H9 (cell line): Measurements from ENCODE around the gene MUC22. TPM values are rescaled to one million over a fixed set of nuclear protein-coding genes. Genes with fewer than 3 reads are reported as not detected.

Experiments
- DNase-seq: peaks from one replicate; pipeline ENCODE4 v3.0.0-alpha.2; 2017
- H2AFZ ChIP-seq: one replicate; pipeline ENCODE4 v1.6.1; 2013; ENCODE audit warnings: mild to moderate bottlenecking, low read length, control low read depth, moderate library complexity
- H2AK5ac ChIP-seq: 2 replicates; pipeline ENCODE4 v1.6.1; 2013; ENCODE audit warnings: low read length, control low read depth, mixed read lengths; ENCODE audit not compliant: insufficient read length
- H2BK120ac ChIP-seq: one replicate; pipeline ENCODE4 v1.6.1; 2013; ENCODE audit warnings: low read depth, mild to moderate bottlenecking, low read length, control low read depth, inconsistent platforms; ENCODE audit not compliant: poor library complexity, severe bottlenecking
- H2BK12ac ChIP-seq: 2 replicates; pipeline ENCODE4 v1.6.1; 2013; ENCODE audit warnings: low read length, control low read depth, mixed read lengths, low read depth; ENCODE audit not compliant: insufficient read length
- H2BK15ac ChIP-seq: 2 replicates; pipeline ENCODE4 v1.6.1; 2013; ENCODE audit warnings: low read depth, low read length, control low read depth
- H2BK20ac ChIP-seq: one replicate; pipeline ENCODE4 v1.6.1; 2013; ENCODE audit warnings: low read depth, mild to moderate bottlenecking, low read length, control low read depth, inconsistent platforms; ENCODE audit not compliant: poor library complexity, severe bottlenecking
- H2BK5ac ChIP-seq: 2 replicates; pipeline ENCODE4 v1.6.1; 2013; ENCODE audit warnings: low read length, control low read depth, mixed read lengths; ENCODE audit not compliant: insufficient read length
- H3K14ac ChIP-seq: 2 replicates; pipeline ENCODE4 v1.6.1; 2013; ENCODE audit warnings: low read length, control low read depth; ENCODE audit not compliant: insufficient read depth
- H3K18ac ChIP-seq: 2 replicates; pipeline ENCODE4 v1.6.1; 2013; ENCODE audit warnings: low read depth, mild to moderate bottlenecking, mixed read lengths, low read length, control low read depth; ENCODE audit not compliant: insufficient read length
- H3K23ac ChIP-seq: 2 replicates; pipeline ENCODE4 v1.6.1; 2013; ENCODE audit warnings: low read length, control low read depth, mixed read lengths, low read depth; ENCODE audit not compliant: insufficient read length
- H3K23me2 ChIP-seq: 2 replicates; pipeline ENCODE4 v1.6.1; 2013; ENCODE audit warnings: low read depth, mild to moderate bottlenecking, mixed read lengths, low read length, control low read depth; ENCODE audit not compliant: insufficient read length, poor library complexity, severe bottlenecking
- H3K27ac ChIP-seq: 2 replicates; pipeline ENCODE4 v1.5.1; 2013; ENCODE audit warnings: low read length, control low read depth, mixed read lengths, low read depth; ENCODE audit not compliant: insufficient read length
- H3K27me3 ChIP-seq: 2 replicates; pipeline ENCODE4 v1.6.1; 2013; ENCODE audit warnings: low read length, control low read depth, inconsistent platforms; ENCODE audit not compliant: insufficient read depth
- H3K4ac ChIP-seq: 2 replicates; pipeline ENCODE4 v1.6.1; 2013; ENCODE audit warnings: low read depth, mild to moderate bottlenecking, control low read depth, inconsistent platforms, low read length, moderate library complexity
- H3K4me1 ChIP-seq: 2 replicates; pipeline ENCODE4 v1.6.1; 2013; ENCODE audit warnings: low read length, control low read depth, inconsistent platforms; ENCODE audit not compliant: insufficient read depth
- H3K4me2 ChIP-seq: 2 replicates; pipeline ENCODE4 v1.6.1; 2013; ENCODE audit warnings: low read length, control low read depth, mixed read lengths; ENCODE audit not compliant: insufficient read length, insufficient read depth
- H3K56ac ChIP-seq: 2 replicates; pipeline ENCODE4 v1.6.1; 2013; ENCODE audit warnings: low read depth, mild to moderate bottlenecking, mixed read lengths, low read length, control low read depth; ENCODE audit not compliant: insufficient read length
- H3K79me1 ChIP-seq: 2 replicates; pipeline ENCODE4 v1.6.1; 2013; ENCODE audit warnings: low read depth, mild to moderate bottlenecking, moderate library complexity, low read length, control low read depth, inconsistent platforms; ENCODE audit not compliant: insufficient read depth, poor library complexity, severe bottlenecking
- H3K79me2 ChIP-seq: 2 replicates; pipeline ENCODE4 v1.6.1; 2013; ENCODE audit warnings: low read length, control low read depth, inconsistent platforms; ENCODE audit not compliant: insufficient read depth
- H3K9ac ChIP-seq: 2 replicates; pipeline ENCODE4 v1.6.1; 2013; ENCODE audit warnings: low read length, control low read depth, mixed read lengths; ENCODE audit not compliant: insufficient read length; ENCODE audit errors: extremely low read depth
- H3K9me3 ChIP-seq: one replicate; pipeline ENCODE4 v1.6.1; 2013; ENCODE audit warnings: low read depth, low read length, inconsistent platforms; ENCODE audit not compliant: control insufficient read depth
- H3T11ph ChIP-seq: one replicate; pipeline ENCODE4 v1.6.1; 2013; ENCODE audit warnings: mild to moderate bottlenecking, low read length, control low read depth, inconsistent platforms
- H4K20me1 ChIP-seq: one replicate; pipeline ENCODE4 v1.6.1; 2013; ENCODE audit not compliant: control insufficient read depth, insufficient read length, insufficient read depth
- H4K5ac ChIP-seq: 2 replicates; pipeline ENCODE4 v1.6.1; 2013; ENCODE audit warnings: low read depth, mild to moderate bottlenecking, mixed read lengths, low read length, control low read depth; ENCODE audit not compliant: insufficient read length
- H4K8ac ChIP-seq: replicated peaks from 2 replicates; pipeline ENCODE4 v1.6.1; 2013; ENCODE audit warnings: low read length, control low read depth, mixed read lengths, low read depth; ENCODE audit not compliant: insufficient read length
- H4K91ac ChIP-seq: 2 replicates; pipeline ENCODE4 v1.6.1; 2013; ENCODE audit warnings: low read depth, mild to moderate bottlenecking, moderate library complexity, mixed read lengths, low read length, control low read depth; ENCODE audit not compliant: insufficient read length
- H3K27ac Mint-ChIP-seq, 3 experiments: 2 replicates in 2 of 3; 3 replicates in 1 of 3; pipeline ENCODE4 v1.8.0; 2020 to 2021; ENCODE audit warnings: mixed read lengths in 3 of 3, mild to moderate bottlenecking in 1 of 3, moderate library complexity in 1 of 3
- H3K27me3 Mint-ChIP-seq: 2 replicates; pipeline ENCODE4 v1.8.0; 2021; ENCODE audit warnings: low read depth, mild to moderate bottlenecking, moderate library complexity, mixed read lengths
- H3K36me3 Mint-ChIP-seq, 3 experiments: 2 replicates in 2 of 3; 3 replicates in 1 of 3; pipeline ENCODE4 v1.8.0; 2020 to 2021; ENCODE audit warnings: low read depth in 3 of 3, mixed read lengths in 3 of 3; ENCODE audit not compliant: insufficient read depth in 1 of 3
- H3K4me1 Mint-ChIP-seq, 2 experiments: 2 replicates each; pipeline ENCODE4 v1.8.0; 2020; ENCODE audit warnings: mixed read lengths in 2 of 2
- H3K4me3 Mint-ChIP-seq, 2 experiments: 2 replicates in 1 of 2; 3 replicates in 1 of 2; pipeline ENCODE4 v1.8.0; 2020 to 2021; ENCODE audit warnings: mild to moderate bottlenecking in 2 of 2, mixed read lengths in 2 of 2, moderate library complexity in 1 of 2
- H3K9me3 Mint-ChIP-seq, 2 experiments: 2 replicates in 1 of 2; 3 replicates in 1 of 2; pipeline ENCODE4 v1.8.0; 2020; ENCODE audit warnings: mild to moderate bottlenecking in 2 of 2, mixed read lengths in 2 of 2, moderate library complexity in 1 of 2
- CTCF ChIP-seq: fragments of 200-600 bp; sonication (generic); conservative IDR thresholded peaks from 3 replicates; pipeline ENCODE4 v1.8.0; 2021; ENCODE audit warnings: antibody characterized with exemption, mild to moderate bottlenecking
- WGBS: extraction: QIAGEN DNeasy Blood & Tissue Kit; methylation state at CpG from one replicate; pipeline ENCODE4 v1.1.7; 2013; ENCODE audit warnings: missing lambda C conversion rate, low lambda C conversion rate, mixed read lengths; ENCODE audit not compliant: insufficient read length; ENCODE audit errors: extremely low coverage; 5-methylcytosine and 5-hydroxymethylcytosine counted together
- total RNA-seq: library from RNA; stranded (reverse); gene quantifications from 2 replicates; pipeline ENCODE4 v1.2.1, GENCODE V29; 2021

MUC22 gene
- total RNA-seq, 1 experiment from 2014 or later, result not detected

- Histone ChIP-seq H4K5ac (no peak overlapping the region), H3K23me2 (no peaks in the 10 kb centered on the region), H2AK5ac (no peak overlapping the region), H3K56ac (no peak overlapping the region), H2BK12ac (no peak overlapping the region), H2BK15ac (no peak overlapping the region), H2BK5ac (no peak overlapping the region), H2BK120ac (no peak overlapping the region), H3K9ac (no peak overlapping the region), H3K79me2 (no peaks in the 10 kb centered on the region), H3T11ph (no peak overlapping the region), H3K9me3 (no peaks in the 10 kb centered on the region), H3K4me1 (no peaks in the 10 kb centered on the region), H4K91ac (no peak overlapping the region), H2AFZ (peak overlapping the region; percentile 96), H3K23ac (no peak overlapping the region), H3K27me3 (no peaks in the 10 kb centered on the region), H3K27ac (no peak overlapping the region), H3K4ac (no peak overlapping the region), H3K79me1 (no peaks in the 10 kb centered on the region), H4K8ac (no peak overlapping the region), H2BK20ac (no peak overlapping the region), H3K18ac (no peak overlapping the region), H3K4me2 (peak overlapping the region; percentile 35), H4K20me1 (no peaks in the 10 kb centered on the region), H3K14ac (no peak overlapping the region)
- Mint-ChIP-seq H3K27me3 (peaks cover 7% of the 10 kb centered on the region), H3K4me1 (peaks cover 17 to 20% of the 10 kb centered on the region in 2 experiments), H3K9me3 (no peaks in the 10 kb centered on the region), H3K4me3 (peak overlapping the region; percentile 51 to 68), H3K27ac (peak overlapping the region in 1 of 3 experiments; percentile 76; a peak in 3 of 7 replicates), H3K36me3 (no peaks in the 10 kb centered on the region)
- WGBS, result no CpG with 5 or more reads among the region's 13 CpGs
- TF ChIP-seq CTCF, result peak; percentile 63
- DNase-seq, result peak; percentile 85
These were observed 28.1 kb upstream of the MUC22 start for GRCh38 chr6:30981942-30982772.
